HPDE6-E6E7 (cell line): ENCODE measurements around the gene ATP8A2.
"Not testable (repeated sequence)": the region's sequence is repeated elsewhere in the genome, so short reads cannot be mapped to it uniquely, and the experiment has no call there.

Experiments used
- DNase-seq: peaks from one replicate; pipeline ENCODE4 v3.0.0; 2011; ENCODE audit warnings: missing footprints; ENCODE audit errors: extremely low spot score

ATP8A2 gene

GRCh38 chr13:25371875-25372283 is at the start of gene ATP8A2:
Gene ATP8A2, plus strand, starts transcription at chr13:25371974. Its CDS starts 239 bp downstream, at chr13:25372213.
- no peak for DNase-seq

GRCh38 chr13:25324100-25324499 is 47.7 kb upstream of the ATP8A2 start:
- DNase-seq, result no peak

GRCh38 chr13:25329706-25330105 is 42.1 kb upstream of the ATP8A2 start:
- no peak for DNase-seq

GRCh38 chr13:25330541-25330940 is 41.2 kb upstream of the ATP8A2 start:
- no peak for DNase-seq

- no peak for DNase-seq
Measured at GRCh38 chr13:25335856-25336255, 35.9 kb upstream of the ATP8A2 start.

GRCh38 chr13:25345576-25345975 is 26.2 kb upstream of the ATP8A2 start:
- DNase-seq, result no peak

GRCh38 chr13:25347151-25347550 is 24.6 kb upstream of the ATP8A2 start:
- DNase-seq, result no peak

GRCh38 chr13:25351404-25351803 is 20.4 kb upstream of the ATP8A2 start:
- DNase-seq, result no peak

- DNase-seq, result no peak
Measured at GRCh38 chr13:25352230-25352629, 19.5 kb upstream of the ATP8A2 start.

GRCh38 chr13:25352806-25353205 is 19.0 kb upstream of the ATP8A2 start:
- DNase-seq, result no peak

- DNase-seq, result no peak
Measured at GRCh38 chr13:25353344-25353743, 18.4 kb upstream of the ATP8A2 start.

- no peak for DNase-seq
Measured at GRCh38 chr13:25354377-25354776, 17.4 kb upstream of the ATP8A2 start.

- not testable (repeated sequence) for DNase-seq
Measured at GRCh38 chr13:25360443-25360842, 11.3 kb upstream of the ATP8A2 start.

- no peak for DNase-seq
Measured at GRCh38 chr13:25365720-25366235, 6.0 kb upstream of the ATP8A2 start.

- DNase-seq, result no peak
Measured at GRCh38 chr13:25371158-25371874, 458 bp upstream of the ATP8A2 start.

GRCh38 chr13:25372284-25373081 is 709 bp downstream of the ATP8A2 start:
- DNase-seq, result no peak

- peak; percentile 7 for DNase-seq
Measured at GRCh38 chr13:25375727-25376358, 4.1 kb downstream of the ATP8A2 start.

- DNase-seq, result no peak
Measured at GRCh38 chr13:25377244-25377962, 5.6 kb downstream of the ATP8A2 start.

GRCh38 chr13:25378528-25378927 is 6.8 kb downstream of the ATP8A2 start:
- no peak for DNase-seq

GRCh38 chr13:25379011-25379410 is 7.2 kb downstream of the ATP8A2 start:
- no peak for DNase-seq

- DNase-seq, result no peak
Measured at GRCh38 chr13:25380082-25380481, 8.3 kb downstream of the ATP8A2 start.
